K562 (cell line): Measurements from ENCODE around the gene RBBP4. TPM values are rescaled to one million over a fixed set of nuclear protein-coding genes. Genes with fewer than 3 reads are reported as not detected.
A peak's percentile ranks its signal among the peaks of the same experiment; 100 is the strongest.

Experiments used
- FOXA3 ChIP-seq, 2 experiments: fragments of 450-650 bp in 1 of 2; sonication (generic) in 1 of 2; formaldehyde crosslinking; IDR thresholded peaks in 1 of 2; conservative IDR thresholded peaks in 1 of 2; 2 replicates each; pipeline versions ENCODE4 v1.4.0 to v1.8.0; 2020 to 2022; ENCODE audit warnings: mild to moderate bottlenecking in 2 of 2, missing genetic modification reagents in 1 of 2
- HDAC3 ChIP-seq: fragments of 450-650 bp; IDR thresholded peaks from 2 replicates; pipeline ENCODE4 v1.6.1; 2018; ENCODE audit warnings: borderline replicate concordance, mild to moderate bottlenecking, moderate library complexity; ENCODE audit not compliant: partially characterized antibody
- HOMEZ ChIP-seq: fragments of 250-450 bp; sonication (Bioruptor Pico); IDR thresholded peaks from 2 replicates; pipeline ENCODE4 v1.4.0; 2020; ENCODE audit warnings: mild to moderate bottlenecking, moderate library complexity
- MCM3 ChIP-seq: fragments of 450-650 bp; IDR thresholded peaks from 2 replicates; pipeline ENCODE4 v1.6.1; 2016
- MLLT1 ChIP-seq, 2 experiments: fragments of 450-650 bp; IDR thresholded peaks; 2 replicates each; pipeline ENCODE4 v1.6.1; 2016
- NBN ChIP-seq: fragments of 450-650 bp; IDR thresholded peaks from 2 replicates; pipeline ENCODE4 v1.6.1; 2016; ENCODE audit warnings: low read depth, mild to moderate bottlenecking
- POLR2G ChIP-seq: fragments of 200-400 bp; formaldehyde crosslinking; IDR thresholded peaks from 2 replicates; pipeline ENCODE4 v1.6.1; 2017; ENCODE audit warnings: low read depth, mild to moderate bottlenecking, antibody characterized with exemption, low read length, moderate library complexity
- RFX1 ChIP-seq: fragments of 450-650 bp; IDR thresholded peaks from 2 replicates; pipeline ENCODE4 v1.6.1; 2016; ENCODE audit warnings: mild to moderate bottlenecking, moderate library complexity
- RREB1 ChIP-seq: fragments of 250-450 bp; sonication (Bioruptor Pico); IDR thresholded peaks from 2 replicates; pipeline ENCODE4 v1.4.0; 2020
- SMARCC2 ChIP-seq: fragments of 450-650 bp; IDR thresholded peaks from 2 replicates; pipeline ENCODE4 v1.6.1; 2017; ENCODE audit warnings: antibody characterized with exemption, moderate library complexity, mild to moderate bottlenecking, low read depth
- TCF7L2 ChIP-seq: fragments of 150-350 bp; IDR thresholded peaks from 2 replicates; pipeline ENCODE4 v1.6.1; 2016; ENCODE audit warnings: low read depth, mild to moderate bottlenecking, low read length, moderate library complexity
- TSHZ1 ChIP-seq: fragments of 250-450 bp; sonication (Bioruptor Pico); IDR thresholded peaks from 2 replicates; pipeline ENCODE4 v1.4.0; 2020; ENCODE audit warnings: mild to moderate bottlenecking, moderate library complexity
- ZNF184 ChIP-seq: sonication (generic); formaldehyde crosslinking; IDR thresholded peaks from 2 replicates; pipeline ENCODE4 v1.5.0; 2020; ENCODE audit warnings: missing genetic modification reagents
- ZNF24 ChIP-seq: fragments of 450-650 bp; IDR thresholded peaks from 2 replicates; pipeline ENCODE4 v1.6.1; 2016
- ZNF324 ChIP-seq: fragments of 250-450 bp; sonication (Bioruptor Pico); IDR thresholded peaks from 2 replicates; pipeline ENCODE4 v1.4.0; 2020; ENCODE audit warnings: mild to moderate bottlenecking
- ZNF354B ChIP-seq: fragments of 250-450 bp; sonication (Bioruptor Pico); IDR thresholded peaks from 2 replicates; pipeline ENCODE4 v1.4.0; 2020
- polyA plus RNA-seq, 8 experiments: library from polyadenylated mRNA; depleted of rRNA in 4 of 8; stranded (reverse) in 5 of 8; unstranded in 3 of 8; fragments of >200 nt; fragmentation: Nextera tagmentation in 2 of 8; fragmentation: Illumina TruSeq in 1 of 8; extraction: Ambion mirVana in 2 of 8; extraction: Trizol in 1 of 8; gene quantifications; 2 replicates each; pipeline versions ENCODE4 v1.2.1 to v1.2.3, GENCODE V29; 2011 to 2014; ENCODE audit warnings: inconsistent platforms in 1 of 8, missing spikeins in 1 of 8
- total RNA-seq, 7 experiments: library from RNA; depleted of rRNA in 6 of 7; stranded (reverse); fragments of >200 nt in 6 of 7; fragmentation: Illumina TruSeq in 2 of 7; extraction: Trizol in 2 of 7; gene quantifications; 2 replicates each; pipeline versions ENCODE4 v1.2.1 to v1.2.3, GENCODE V29; 2011 to 2021; ENCODE audit warnings: low replicate concordance in 1 of 7

Gene RBBP4
- total and polyA plus RNA-seq, 9 of the 15 experiments (the other 6 are each of a cell fraction or from before 2014, with no cell fraction given): 185 to 409 (median 259) TPM

GRCh38 chr1:32650752-32651460 is at the start of gene RBBP4 (continued):
- TF ChIP-seq HDAC3 (peak; percentile 53), SMARCC2 (no peak), FOXA3 (CRISPR knock-in tag; conservative IDR thresholded peaks at IDR 0.05 in 1 of 2, IDR thresholded peaks at IDR 0.05 in 1 of 2) (peak; percentile 60 to 68; a peak in 3 of 4 replicates), MCM3 (no peak), NBN (peak; percentile 19), RREB1 (CRISPR knock-in tag) (peak; percentile 97), POLR2G (peak; percentile 97), RFX1 (no peak), MLLT1 (IDR thresholded peaks at IDR 0.05) (peak in 1 of 2 experiments; percentile 23; a peak in 1 of 4 replicates), HOMEZ (peak; percentile 95), ZNF184 (CRISPR knock-in tag) (no peak), ZNF24 (no peak; the same call in 1 of the 2 replicates), TSHZ1 (CRISPR knock-in tag) (peak; percentile 94), ZNF324 (peak; percentile 80), ZNF354B (CRISPR knock-in tag) (peak; percentile 96), TCF7L2 (no peak)
